WTC11 (cell line): ENCODE measurements around the gene TH.

Experiments
- JUN ChIP-seq: sonication (generic); formaldehyde crosslinking; IDR thresholded peaks from 2 replicates; pipeline ENCODE4 v1.8.0; 2023; ENCODE audit warnings: mild to moderate bottlenecking, missing genetic modification reagents
- KAT7 ChIP-seq: sonication (generic); formaldehyde crosslinking; IDR thresholded peaks from 2 replicates; pipeline ENCODE4 v1.8.1; 2023; ENCODE audit warnings: missing genetic modification reagents, mild to moderate bottlenecking, borderline replicate concordance
- ZNF138 ChIP-seq: sonication (generic); formaldehyde crosslinking; conservative IDR thresholded peaks from 2 replicates; pipeline ENCODE4 v1.8.1; 2022; ENCODE audit warnings: mild to moderate bottlenecking, moderate library complexity, missing genetic modification reagents
- TF ChIP-seq, protein P1 (sequence below): fragments of 200-600 bp; IDR thresholded peaks from 2 replicates; pipeline ENCODE4 v1.8.0; 2022; ENCODE audit warnings: antibody characterized with exemption
- TF ChIP-seq, protein P2 (sequence below): sonication (generic); formaldehyde crosslinking; IDR thresholded peaks from 2 replicates; pipeline ENCODE4 v1.8.1; 2023; ENCODE audit warnings: mild to moderate bottlenecking, missing genetic modification reagents, moderate library complexity
- TF ChIP-seq, protein P3 (sequence below): sonication (generic); formaldehyde crosslinking; IDR thresholded peaks from 2 replicates; pipeline ENCODE4 v1.8.1; 2023; ENCODE audit warnings: mild to moderate bottlenecking, missing genetic modification reagents, moderate library complexity

DNA sequence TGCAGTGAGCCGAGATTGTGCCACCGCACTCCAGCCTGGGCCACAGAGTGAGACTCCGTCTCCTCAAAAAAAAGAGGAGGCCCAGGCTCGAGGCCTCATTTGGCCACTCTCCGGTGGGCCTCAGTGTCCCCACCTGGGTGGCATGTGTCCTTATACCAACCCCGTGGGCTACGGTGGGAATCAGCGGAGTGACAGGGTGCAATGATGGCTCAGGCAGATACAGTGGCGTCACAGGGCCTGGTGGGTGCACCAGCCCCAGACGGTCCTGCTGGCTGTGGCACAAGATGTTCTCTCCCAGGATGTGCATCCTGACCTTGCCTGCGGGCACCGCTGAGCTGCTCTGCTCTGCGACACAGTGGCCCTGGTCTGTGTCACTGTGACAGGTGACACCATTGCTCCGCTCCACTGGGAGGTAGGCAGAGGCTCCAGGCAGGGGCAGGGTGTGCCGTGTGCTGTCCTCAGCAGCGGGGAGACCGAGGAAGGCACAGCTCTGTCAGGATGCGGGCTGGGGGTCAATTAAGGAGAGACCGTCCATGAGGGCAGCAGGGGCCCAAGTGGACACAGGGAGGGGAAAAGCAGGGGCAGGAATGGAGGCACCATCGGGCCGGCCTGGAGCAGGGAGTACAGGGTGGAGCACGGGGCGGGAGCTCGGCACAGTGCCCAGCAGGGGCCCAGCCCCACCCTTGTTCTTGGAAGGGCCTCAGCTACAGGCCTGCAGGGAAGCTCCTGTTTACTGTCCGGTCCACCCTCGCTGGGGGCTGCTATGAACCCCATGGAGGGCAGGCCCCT, 21.7 kb upstream of the TH start:
- TF ChIP-seq ZNF138 (CRISPR knock-in tag) (no peak), KAT7 (no peak), JUN (CRISPR knock-in tag) (no peak)
- TF ChIP-seq, protein P1, sequence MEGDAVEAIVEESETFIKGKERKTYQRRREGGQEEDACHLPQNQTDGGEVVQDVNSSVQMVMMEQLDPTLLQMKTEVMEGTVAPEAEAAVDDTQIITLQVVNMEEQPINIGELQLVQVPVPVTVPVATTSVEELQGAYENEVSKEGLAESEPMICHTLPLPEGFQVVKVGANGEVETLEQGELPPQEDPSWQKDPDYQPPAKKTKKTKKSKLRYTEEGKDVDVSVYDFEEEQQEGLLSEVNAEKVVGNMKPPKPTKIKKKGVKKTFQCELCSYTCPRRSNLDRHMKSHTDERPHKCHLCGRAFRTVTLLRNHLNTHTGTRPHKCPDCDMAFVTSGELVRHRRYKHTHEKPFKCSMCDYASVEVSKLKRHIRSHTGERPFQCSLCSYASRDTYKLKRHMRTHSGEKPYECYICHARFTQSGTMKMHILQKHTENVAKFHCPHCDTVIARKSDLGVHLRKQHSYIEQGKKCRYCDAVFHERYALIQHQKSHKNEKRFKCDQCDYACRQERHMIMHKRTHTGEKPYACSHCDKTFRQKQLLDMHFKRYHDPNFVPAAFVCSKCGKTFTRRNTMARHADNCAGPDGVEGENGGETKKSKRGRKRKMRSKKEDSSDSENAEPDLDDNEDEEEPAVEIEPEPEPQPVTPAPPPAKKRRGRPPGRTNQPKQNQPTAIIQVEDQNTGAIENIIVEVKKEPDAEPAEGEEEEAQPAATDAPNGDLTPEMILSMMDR, result no peak
- TF ChIP-seq, protein P2, sequence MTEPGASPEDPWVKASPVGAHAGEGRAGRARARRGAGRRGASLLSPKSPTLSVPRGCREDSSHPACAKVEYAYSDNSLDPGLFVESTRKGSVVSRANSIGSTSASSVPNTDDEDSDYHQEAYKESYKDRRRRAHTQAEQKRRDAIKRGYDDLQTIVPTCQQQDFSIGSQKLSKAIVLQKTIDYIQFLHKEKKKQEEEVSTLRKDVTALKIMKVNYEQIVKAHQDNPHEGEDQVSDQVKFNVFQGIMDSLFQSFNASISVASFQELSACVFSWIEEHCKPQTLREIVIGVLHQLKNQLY (CRISPR knock-in tag), result no peak
- TF ChIP-seq, protein P3, sequence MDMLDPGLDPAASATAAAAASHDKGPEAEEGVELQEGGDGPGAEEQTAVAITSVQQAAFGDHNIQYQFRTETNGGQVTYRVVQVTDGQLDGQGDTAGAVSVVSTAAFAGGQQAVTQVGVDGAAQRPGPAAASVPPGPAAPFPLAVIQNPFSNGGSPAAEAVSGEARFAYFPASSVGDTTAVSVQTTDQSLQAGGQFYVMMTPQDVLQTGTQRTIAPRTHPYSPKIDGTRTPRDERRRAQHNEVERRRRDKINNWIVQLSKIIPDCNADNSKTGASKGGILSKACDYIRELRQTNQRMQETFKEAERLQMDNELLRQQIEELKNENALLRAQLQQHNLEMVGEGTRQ (CRISPR knock-in tag), result no peak
